ENCODE results near the gene OSBPL7.
A peak's percentile ranks its signal among the peaks of the same experiment; 100 is the strongest.

OSBPL7 gene

DNA sequence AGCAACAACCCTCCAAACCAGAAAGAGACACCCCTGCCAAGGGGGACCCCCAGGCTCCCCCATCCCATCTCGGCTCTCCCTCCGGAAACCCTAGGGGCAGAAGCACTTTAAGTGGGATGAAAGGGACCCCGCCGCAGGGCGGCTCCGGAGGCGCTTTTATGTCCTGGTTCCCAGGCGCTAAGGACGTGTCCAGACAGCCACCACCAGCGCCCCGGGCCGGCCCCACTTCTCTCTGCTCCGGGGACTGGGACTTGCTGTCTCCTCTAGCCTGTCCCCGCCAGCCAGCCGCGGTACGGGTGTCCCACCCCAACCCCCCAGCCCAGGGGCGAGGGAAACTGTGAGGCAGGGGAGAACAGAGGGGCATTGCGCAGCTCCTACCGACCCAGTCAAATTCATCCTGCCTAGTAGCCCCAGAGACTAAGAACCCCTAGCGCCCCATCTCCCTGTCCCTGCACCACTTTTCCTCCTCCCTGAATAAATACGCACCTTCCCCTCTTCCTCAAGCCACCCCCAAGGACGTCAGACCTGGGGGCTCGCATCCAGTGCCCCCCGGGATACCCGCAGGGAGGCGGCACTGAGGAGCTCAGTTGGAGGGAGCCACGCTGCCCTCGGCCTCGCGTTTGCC lies 25.2 kb upstream of the OSBPL7 start:
- no peak for ATAC-seq

DNA sequence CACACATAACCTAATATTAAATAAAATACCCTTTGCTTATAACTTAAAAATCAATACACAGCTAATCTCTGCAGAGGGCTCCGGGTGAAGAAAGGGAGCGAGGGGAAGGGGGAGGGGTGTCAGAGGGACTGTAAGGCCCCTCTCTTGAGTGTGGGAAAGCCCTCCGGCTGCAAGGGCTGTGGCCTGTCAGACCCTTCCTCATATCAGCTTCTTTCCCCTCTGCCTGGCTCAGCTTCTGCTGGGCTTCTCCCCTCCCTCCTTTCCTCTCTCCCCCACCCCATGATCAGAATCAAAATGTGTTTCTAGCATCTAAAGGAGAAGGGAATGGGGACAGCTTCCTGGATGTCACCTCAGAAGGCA lies 24.1 kb upstream of the OSBPL7 start:
- no peak for ATAC-seq

DNA sequence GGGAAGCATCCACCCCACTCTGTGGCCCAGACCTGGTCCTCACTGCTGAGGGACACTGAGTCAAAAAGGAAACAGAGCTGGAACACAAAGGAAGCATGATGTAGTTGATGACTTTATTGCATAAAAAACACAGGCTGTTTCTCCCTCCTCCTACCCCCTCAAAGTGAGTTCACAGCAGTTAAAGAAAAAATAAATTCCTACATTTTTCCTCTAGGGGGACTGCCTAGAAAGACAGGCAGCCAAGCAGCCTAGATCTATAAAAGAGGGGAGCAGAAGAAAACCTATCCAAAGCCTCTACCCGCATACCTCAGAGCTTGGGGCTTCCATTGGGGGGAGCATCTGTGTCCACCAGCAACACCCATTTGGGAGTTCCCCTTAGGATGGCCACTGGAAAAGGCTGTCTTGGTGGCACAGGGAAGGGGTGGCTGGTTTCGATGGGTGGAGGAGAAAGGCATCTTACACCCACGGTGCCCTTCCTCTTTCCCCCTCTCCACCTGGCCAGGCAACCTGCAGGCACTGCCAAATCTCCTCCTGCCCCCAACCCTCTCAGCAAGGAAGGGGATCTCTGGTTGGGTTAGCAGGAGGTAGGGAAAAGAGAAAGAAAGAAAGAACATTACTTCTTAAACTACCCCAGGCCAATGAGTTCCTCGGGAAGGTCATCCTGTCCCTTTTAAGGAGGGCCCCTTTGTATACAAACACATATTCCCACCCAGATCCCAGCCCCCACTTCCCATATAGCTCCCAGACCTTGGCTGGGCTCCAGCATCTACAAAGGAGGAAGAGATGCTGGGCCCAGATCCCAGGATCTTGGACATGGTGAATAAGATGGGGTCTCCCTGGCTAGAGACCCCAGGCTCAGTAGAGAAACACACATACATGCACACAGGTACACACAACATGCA lies 23.5 kb upstream of the OSBPL7 start:
- no peak for ATAC-seq

DNA sequence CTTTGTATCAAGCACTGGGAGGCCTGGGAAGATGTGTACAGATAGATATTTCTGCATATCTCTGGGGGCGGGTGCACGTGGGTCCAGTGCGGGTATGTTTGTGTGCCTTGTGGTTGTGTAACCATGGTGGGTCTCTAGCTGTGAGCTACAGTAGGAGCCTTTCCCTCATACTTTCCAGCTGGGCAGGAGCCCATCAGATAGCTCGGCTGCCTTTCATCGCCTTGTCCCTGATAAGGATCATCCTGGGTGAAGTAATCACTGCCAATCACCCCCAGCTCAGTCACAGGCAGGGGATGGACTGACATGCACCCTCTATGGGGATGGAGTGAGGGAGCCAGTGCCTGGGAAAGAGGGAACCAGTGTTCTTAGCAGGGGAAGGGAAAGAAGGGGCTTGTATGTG lies 22.6 kb upstream of the OSBPL7 start:
- no peak for ATAC-seq

DNA sequence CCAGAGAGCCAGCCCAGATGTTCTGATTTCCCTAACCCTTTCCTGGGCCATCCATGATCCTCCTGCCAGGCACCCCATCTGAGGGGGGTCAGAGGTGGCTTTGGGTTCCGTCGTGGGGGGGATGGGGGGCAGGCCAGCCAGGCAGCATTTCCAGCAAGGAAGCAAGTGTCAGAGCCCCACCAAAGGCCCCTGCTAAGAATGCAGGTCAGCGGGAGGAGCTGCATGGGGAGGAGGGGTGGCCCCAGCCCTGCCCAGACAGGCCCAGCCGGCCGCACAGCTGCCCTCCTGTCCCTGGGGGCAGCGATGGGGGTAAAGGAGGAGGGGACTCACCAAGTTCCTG lies 21.8 kb upstream of the OSBPL7 start:
- ATAC-seq: no peak

DNA sequence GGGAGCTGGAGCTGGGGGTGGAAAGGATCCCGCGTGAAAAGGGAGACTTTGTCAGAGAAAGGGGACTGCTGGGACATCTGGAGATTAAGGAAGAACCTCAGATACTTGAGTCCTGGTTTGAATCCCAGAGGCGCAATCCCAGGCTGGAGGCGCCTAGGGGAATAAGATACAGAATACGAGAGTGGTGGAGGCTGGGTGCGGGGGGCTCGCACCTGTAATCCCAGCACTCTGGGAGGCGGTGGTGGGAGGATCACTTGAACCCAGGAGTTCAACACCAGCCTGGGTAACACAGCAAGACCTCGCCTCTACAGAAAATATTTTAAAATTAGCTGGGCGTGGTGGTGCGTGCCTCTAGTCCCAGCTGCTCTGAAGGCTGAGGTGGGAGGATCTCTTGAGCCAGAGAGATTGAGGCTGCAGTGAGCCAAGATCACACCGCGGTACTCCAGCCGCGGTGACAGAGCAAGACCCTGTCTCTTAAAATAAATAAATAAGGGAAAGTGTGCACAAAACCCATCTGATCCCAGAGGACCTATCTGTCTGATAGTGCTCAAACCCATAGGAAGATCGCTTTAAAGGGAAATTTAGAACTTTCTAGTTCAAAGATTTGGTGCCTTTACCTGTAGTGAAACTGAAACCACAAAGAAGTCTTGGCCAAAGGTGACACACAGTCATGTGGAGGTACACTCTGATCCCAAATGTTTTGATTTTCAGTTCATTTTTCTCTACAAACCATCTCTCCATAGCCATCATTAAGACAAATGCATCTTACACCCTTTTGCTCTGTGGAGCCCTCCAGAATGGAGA lies 20.1 kb upstream of the OSBPL7 start:
- no peak for ATAC-seq

DNA sequence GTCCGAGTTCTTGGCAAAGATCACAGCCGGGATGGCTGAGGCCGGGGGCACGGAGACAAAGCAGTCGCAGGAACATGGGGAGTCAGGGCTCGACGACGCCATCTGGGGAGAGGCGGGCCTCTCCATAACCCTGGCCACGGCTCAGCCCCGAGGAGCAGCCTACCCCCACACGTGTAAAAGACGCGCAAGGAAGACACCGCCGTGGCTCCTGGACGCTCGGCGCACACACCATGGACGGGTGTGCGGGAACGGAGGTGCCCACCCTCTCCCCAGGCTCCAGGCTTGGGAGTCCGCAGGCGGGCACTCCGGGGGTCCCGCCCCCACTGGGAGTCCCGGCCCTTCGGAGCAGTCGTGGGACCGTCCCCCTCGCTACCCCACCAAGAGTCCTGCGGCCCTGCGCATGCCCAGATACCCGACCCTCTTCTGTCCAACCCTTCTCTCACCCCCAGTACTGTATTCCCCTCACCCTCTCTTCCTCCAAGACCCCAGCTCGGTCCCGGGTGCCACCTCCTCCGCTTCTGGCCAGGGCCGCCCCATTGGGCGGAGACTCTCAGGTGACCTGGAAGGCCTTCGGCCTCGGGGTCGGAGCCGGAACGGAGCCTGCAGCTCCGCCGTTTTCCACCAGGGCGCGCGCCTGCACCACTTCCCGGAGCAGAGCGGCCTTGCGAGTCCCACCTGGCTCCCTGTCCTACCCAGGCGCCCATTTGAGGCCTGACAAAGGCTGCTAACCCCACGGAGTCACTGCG lies 19.3 kb upstream of the OSBPL7 start, which contains the start of gene SCRN2:
Gene SCRN2, minus strand, starts transcription at position 532 of the 746 bp plus-strand sequence. Its CDS starts 430 bp downstream, at position 102.
- ATAC-seq: peak; percentile 90 to 91

DNA sequence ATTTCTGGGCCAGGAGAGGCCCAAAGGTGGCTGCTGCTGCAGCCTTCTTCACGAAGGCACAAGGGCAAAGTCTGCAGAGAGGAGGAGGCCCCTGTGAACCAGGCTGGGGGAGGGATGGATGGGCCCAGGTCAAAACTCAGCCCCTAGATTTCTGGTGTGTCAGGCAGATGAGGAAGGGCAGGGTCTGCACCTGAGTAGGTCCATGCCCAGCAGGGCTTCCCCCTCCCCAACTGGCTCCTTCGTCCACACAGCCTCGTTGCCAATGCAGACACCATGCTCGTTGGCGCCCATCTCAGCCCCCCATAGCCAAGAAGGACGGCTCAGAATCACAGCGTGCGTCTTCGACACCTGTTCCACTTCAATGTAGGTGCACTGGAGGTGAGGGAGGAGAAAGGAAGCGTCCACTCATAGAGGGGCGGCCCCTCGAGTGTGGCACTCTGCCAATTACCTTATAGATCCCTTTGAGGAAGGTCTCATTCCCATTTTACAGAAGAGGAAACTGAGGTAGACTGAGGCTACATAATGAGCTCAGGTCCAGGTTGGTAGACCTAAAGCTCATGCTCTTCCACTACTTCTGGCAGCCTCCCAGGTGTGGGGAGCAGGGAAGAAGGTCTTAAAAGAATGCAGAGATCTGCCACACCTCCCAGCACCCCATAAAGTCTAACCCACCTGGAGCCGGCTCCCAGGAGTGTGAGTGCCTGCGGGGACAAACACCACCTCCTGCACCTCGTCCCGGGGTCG lies 18.6 kb upstream of the OSBPL7 start:
- no peak for ATAC-seq

DNA sequence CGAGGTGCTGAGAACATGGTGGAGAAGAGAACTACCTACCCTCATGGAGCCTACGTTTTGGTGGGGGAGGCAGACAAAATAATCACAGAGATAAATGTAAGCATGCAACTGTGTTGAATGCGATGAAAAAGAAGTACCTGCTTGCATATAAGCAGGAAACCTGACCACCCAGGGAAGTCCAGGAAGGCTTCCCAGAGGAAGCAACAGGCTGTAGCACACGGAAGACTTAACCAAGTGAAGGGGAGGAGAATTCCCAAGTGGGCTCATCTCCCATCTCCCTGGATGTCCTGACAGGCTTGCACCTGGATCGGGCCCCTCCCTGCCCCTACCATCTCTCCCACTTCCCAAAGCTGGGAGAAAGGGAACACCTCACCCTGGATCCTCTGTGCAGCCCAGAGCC lies 17.5 kb upstream of the OSBPL7 start:
- no peak for ATAC-seq

DNA sequence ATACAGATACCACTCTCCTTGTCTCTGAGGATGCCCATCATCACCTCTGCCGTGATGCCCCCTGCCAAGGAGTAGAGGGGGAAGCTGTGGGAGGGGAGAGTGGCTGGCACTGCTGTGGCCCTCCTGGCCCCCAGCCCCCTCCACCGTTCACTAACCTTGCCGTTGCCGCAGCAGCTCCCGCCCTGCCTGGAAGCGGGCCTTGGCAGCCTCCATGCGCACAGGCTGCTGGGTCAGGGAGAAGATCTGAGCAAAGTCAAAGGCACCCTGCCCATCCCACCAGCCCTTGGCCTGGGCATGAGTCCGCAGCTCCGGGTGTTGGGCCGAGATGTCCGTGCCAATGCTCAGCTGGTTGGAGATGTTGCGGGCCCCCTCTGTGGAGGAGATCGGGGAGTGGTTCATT lies 17.0 kb upstream of the OSBPL7 start:
- ATAC-seq: no peak

DNA sequence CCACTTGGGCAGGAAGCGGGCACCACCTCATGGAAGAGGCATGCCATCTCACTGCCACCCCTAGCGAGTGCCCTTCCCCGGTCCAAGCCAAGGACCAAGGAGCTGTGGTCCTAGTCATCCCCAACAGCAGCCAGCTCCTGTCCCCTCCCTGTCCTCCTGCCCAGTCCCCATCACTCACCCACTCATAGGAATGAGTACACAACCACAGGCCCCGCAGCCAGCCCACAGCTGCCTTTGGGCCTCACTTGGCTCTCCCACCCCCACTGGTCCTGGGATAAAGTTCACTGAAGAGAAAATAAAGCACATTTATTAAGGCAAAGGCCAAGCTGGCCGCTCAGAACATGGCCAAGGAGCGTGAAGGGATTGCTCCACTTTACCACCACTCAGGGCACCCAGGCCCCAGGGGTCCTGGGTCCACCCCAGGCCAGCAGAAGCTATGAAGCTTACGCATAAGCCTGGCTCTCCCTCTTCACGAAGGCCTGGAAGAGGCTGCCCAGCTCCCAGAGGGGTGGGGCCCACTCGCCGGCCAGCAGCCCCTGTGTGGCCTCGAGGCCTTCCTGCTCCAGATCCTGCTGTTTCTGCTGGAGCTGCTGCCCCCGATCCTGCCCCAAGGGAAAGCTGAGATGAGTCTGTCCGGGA lies 15.9 kb upstream of the OSBPL7 start:
- no peak for ATAC-seq

DNA sequence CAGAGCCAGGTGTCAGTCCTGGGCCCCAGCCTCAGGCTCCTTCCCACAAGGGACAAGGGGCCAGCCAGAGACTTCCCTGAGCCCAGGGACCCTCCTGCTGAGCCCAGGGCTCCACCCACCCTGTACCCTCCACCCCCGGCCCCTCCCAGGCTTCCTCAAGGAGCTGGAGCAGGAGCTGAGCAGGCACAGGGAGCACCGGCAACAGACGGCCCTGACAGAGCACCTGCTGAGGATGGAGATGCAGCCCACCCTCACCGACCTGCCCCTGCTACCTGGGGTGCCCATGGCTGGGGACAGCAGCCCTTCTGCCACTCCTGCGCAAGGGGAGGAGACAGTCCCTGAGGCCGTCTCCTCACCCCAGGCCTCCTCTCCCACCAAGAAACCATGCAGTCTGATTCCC lies 15.0 kb upstream of the OSBPL7 start:
- no peak for ATAC-seq

DNA sequence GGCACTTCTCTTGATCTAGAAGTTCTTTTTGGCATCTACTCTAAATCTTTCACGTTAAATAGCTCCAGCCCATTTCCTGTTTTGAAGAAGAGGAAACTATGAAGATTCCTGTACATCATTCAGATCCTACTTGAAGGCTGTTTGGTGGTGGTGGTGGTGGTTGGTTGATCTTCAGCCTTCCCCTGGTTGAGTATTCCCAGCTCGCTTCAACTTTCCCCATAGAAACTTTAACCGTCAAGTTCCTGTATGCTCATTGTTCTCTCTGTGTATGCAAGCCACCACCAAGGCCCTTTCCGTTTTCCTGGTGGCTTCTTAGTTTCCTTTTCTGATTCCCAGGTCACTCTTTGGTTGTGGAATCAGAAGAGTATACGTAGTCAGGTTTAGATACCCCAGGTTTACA lies 13.2 kb upstream of the OSBPL7 start:
- no peak for ATAC-seq

DNA sequence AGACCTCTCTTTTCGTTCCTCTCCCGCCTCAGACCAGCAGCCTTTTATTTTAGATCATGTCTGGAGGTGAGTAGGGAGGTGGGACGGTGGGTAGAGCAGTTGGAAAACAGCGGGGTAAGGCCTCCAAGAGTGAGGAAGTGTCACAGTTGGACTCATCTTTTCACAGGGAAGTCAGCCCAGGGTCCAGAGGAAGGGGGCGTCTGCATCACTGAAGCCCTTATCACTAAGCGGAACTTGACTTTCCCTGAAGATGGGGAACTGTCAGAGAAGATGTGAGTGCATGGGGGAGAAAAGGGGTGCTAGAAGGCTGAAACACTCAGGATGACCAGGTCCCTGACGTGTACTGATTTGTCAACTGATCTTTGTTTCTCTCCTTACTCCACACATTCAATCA lies 10.3 kb upstream of the OSBPL7 start:
- ATAC-seq: no peak

DNA sequence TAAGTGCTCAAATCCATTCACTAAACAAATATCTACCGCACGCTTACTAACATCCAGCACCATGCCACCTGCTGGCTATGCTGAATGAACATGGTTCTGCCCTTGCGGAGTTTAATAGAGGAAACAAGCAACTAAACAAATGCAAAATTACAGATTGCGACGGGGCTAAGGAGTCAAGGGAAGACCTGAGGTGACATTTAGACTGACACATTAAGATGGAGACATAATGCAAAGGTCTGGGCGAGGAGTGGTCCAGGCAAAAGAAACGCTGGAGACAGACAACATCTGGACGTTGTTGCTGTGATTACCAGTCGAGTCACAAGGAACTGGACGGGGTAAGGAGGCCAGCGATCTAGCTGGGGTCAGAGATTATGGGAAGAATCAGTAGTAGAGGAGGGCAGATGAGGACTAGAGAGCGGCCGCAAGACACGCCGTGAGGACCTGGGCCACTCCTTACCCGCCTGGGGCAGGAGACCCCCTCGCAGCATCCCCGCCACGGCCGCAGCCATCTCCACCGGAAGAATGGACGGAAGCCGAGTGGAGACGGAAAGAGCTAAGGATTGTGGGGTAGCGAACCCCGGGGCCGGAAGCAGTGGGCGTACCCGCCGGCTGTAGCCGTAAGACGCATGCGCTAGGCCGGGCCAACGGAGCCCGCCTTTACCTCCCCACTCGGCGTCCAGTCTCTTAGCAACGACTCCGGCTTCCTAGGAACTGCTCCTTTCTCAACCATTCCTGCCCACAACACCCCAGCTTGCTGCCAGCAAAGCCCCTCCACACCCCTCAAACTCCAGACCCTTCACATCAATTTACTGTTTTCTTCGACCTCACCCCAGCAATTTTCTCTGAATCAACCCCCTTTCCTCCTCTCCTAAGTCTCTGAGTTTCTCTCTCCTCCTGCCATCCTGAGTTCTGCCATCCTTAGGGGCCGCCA lies 9.7 kb upstream of the OSBPL7 start, which contains the start of the genes LRRC46 and MRPL10:
Gene LRRC46, plus strand, starts transcription at position 668 of the 931 bp plus-strand sequence. CDS start 320 bp downstream, outside the sequence.
Gene MRPL10, minus strand, starts transcription at position 539 of the 931 bp plus-strand sequence. Its CDS starts 30 bp downstream, at position 509.
- ATAC-seq: peak; percentile 91 to 92

DNA sequence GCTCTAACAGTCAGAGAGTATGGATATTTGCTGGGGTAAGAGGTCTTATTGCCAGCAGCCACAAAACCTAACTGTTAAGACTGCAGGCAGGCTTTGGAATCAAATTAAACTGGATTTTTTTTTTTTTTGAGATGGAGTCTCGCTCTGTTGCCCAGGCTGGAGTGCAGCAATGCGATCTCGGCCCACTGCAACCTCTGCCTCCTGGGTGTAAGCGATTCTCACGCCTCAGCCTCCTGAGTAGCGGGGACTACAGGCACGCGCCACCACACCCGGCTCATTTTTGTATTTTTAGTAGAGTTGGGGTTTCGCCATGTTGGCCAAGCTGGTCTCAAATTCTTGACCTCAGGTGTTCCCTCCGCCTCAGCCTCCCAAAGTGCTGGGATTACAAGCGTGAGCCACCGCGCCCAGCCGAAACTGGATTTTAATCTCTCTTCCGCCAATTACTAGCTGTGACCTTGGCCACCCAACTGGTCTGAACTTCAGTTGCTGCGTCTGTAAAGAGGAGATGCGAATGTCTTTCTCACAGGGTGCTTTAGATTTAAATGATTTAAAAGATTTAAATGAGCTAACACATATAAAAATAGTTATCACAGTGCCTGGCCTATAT lies 8.9 kb upstream of the OSBPL7 start:
- no peak for ATAC-seq

DNA sequence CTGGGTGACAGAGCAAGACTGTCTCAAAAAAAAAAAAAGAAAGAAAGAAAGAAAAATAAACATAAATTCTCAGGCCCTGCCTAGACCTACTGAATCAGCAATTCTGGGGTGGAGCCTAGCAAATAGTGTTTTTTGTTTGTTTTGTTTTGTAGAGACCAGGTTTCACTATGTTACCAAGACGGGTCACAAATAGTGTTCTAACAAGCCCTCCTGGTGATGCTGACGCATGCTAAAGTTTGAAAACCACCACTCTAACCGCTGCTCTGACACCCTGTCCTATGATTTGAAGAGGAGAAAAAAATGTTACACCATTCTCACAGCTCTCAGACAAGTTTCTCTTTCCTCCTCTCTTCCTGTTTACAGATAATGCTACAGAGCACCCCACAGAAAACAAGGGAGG lies 8.3 kb upstream of the OSBPL7 start:
- peak in 1 of 2 donors; percentile 36 for ATAC-seq

DNA sequence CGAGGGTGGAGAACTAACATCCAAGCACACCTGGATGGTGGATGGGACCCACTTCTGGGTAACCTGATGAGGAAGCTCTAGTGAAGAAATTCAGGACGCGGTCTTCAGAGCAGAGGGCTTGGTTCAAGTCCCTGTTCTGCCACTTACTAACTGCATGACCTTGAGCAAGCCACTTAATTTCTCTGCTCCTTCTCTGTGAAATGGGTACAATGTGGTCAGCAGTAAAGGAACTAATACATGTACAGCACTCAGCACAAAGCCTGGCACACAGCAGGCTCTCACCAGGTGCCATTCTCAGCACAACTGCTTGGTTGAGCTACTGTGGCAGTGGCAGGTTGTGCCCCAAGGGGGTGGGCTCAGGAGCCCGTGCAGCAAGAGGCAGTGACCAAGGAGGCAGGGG lies 1.9 kb upstream of the OSBPL7 start:
- ATAC-seq: no peak

DNA sequence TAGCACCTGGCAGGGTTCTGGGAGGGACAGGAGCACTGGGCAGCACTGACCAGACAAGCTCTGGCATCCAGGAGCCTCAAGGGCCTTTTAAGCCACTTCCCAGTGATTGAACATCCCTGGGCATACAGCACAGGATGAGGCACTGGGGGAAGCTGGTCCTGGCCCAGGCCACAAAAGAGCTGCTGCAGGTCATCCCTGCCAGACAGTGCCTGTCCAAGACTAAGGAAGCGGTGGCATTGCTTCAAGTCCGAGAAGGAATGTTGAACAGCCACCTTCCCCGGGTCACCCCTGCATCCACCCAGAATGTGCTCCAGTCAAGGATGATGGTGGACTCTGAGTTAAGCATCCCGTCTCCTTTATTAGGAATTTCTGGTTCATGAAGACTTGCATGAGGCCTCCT lies 1.2 kb upstream of the OSBPL7 start:
- no peak for ATAC-seq

DNA sequence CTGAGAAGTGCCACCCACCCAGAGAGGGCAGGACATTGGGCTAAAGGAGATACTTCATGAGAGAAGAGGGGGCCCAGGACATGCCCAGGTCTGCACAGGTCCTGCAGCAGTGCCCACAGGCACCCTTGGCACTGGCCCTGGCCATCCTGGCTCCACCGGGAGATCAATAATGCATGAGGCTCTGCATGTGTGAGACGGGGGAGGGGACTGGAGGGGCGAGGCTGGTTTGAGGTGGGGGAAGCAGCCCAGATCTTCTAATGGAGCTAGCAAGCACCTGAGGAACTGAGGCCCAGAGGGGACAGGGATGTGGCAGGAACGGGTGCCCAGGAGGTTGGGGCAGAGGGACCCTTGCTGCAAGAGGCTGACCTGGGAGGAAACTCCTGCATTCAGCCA lies 567 bp downstream of the OSBPL7 start:
- no peak for ATAC-seq
